Measurements from ENCODE around the gene THOC6.
"Not testable (repeated sequence)": the region's sequence is repeated elsewhere in the genome, so short reads cannot be mapped to it uniquely, and the experiment has no call there.

THOC6 gene

DNA sequence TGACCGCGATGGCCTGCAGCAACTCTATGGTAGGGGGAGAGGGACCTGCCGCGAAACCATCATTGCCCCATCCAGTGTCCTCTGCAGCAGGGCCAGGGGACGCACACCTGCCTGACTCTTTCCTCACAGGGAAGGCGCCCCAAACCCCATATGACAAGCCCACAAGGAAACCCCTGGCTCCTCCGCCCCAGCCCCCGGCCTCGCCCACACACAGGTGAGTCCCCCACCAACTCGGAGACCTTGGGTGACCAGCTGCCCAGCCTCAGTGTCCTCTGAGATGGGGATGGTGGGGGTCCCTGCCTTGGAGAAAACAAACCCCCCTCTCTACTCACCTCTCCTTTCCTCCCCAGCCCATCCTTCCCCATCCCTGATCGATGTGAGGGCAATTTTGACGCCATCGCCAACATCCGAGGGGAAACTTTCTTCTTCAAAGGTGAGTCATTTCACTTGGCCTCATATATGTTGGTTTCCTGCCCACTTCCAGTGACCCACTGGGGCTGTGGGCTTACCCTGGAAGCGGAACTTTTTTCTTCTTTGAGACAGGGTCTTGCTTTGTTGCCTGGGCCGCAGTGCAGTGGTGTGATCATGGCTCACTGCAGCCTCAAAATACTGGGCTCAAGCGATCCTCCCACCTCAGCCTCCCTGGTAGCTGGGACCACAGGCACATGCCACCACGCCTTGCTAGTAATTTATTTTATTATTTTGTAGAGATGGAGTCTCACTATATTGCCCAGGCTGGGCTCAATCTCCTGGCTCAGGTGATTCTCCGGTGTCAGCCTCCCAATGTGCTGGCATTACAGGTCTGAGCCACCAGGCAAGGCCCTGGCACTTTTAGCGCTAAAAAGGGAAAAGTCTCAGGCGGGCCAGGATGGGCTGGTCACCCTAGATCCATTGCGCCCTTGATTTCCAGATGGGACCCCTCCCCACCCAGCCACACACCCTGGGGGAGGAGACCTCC, 33.6 kb downstream of the THOC6 start:
- DNase-seq, result no peak

DNA sequence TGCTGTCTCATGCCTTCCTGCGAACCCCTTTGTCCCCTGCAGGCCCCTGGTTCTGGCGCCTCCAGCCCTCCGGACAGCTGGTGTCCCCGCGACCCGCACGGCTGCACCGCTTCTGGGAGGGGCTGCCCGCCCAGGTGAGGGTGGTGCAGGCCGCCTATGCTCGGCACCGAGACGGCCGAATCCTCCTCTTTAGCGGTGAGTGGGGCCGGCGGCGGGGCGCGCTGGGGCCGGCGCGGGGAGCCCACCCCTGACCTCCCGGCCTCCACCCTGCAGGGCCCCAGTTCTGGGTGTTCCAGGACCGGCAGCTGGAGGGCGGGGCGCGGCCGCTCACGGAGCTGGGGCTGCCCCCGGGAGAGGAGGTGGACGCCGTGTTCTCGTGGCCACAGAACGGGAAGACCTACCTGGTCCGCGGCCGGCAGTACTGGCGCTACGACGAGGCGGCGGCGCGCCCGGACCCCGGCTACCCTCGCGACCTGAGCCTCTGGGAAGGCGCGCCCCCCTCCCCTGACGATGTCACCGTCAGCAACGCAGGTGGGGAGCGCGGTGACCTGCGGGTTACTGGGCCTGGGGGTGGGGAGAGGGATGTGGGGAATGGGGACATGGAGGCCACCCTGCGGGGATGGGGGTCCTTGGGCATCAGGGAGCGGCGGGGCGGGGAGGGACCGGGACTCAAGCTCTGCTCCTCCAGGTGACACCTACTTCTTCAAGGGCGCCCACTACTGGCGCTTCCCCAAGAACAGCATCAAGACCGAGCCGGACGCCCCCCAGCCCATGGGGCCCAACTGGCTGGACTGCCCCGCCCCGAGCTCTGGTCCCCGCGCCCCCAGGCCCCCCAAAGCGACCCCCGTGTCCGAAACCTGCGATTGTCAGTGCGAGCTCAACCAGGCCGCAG, 34.5 kb downstream of the THOC6 start:
- DNase-seq, result no peak

DNA sequence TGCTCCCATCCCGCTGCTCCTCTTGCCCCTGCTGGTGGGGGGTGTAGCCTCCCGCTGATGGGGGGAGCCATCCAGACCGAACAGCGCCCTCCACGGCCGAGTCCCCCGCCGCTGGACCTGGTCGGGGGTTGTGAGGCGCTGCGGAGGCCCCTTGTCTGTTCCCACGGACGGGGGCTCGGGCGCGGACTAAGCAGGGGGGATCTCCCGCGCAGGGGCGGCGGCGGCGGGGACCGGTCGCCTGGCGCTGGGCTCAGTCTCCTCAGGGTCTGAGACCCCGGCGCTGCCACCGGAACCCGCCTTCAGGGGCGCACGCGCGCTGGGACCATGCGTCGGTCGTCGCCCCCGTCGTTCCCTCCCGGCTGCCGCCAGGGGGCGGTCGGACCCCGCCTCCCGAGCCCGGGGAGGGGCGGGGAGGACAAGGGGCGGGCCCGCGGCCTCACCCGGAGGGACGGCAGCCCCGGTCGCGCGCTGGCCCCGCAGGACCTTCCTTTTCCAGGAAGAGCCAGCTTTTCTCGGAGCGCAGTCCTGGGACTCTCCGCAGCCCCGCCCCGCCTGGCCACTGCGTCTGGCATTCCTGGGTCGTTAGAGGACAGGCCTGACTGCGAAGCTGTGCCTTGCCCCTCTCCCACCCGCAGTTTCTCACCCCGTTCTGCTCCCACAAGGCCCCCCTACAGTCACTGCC, 35.3 kb downstream of the THOC6 start:
- DNase-seq, result no peak

DNA sequence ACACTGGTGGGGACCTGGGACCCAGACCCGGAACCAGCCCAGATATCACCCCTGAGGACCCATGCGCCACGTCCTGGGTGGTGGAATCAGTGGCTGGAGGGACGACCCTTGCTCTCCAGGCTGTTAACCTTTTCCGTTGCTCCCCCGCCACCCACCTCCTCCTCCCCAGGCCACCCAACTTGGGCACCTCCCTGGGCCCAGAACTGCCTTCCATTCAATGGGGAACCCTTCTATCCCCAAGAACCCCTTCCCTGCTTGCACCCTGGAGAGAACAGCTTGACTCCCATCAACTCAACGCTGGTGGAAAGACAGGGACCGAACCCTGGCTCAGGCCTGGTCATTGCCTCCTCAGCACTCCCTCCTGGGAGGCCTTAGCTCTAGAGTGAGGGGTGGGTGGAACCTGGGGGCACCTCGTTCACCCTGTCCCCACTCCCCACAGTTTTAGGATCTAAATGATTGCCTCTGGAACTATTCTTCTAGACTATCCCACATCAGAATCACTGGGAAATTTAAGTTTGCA, 35.9 kb downstream of the THOC6 start:
- no peak for DNase-seq

DNA sequence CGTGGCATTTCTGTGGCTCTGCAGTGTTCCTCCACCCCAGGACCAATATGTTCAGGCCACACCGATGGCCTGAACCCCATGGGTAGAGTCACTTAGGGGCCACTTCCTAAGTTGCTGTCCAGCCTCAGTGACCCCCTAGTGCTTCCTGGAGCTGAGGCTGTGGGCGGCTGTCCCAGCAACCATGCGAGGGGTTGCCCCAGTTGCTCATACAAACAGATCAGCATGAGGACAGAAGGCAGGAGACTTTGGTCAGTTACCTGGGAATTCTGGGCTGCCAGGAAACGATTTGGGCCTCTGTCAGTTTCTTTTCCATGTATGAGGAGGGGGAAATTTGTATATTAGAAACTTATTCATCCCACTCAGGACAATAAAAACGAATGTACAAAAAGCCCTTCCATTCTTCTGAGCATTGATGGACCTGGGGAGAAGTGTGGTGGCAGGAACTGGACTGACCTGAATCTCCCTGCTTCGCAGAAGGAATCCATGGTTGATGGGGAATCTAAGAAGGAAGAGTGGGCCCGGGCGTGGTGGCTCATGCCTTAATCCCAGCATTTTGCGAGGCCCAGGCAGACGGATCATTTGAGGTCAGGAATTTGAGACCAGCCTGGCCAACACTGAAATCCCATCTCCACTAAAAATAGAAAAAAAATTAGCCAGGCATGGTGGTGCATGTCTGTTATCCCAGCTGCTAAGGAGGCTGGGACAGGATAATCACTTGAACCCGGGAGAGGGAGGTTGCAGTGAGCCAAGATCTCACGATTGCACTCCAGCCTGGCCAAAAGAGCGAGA, 36.7 kb downstream of the THOC6 start:
- no peak for DNase-seq

DNA sequence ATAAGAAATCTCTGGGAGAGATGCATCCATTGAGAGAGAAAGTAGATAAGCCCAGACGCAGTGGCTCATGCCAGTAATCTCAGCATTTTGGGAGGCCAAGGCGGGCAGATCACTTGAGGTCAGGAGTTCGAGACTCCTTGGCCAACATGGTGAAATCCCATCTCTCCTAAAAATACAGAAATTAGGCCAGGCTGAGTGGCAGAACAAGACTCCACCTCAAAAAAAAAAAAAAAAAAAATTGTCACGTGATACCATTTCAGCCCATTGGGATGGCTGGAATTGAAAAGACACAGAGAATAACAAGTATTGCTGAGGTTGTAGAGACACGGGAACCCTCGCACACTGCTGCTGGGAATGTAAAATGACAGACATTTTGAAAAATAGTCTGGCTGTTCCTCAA, 38.7 kb downstream of the THOC6 start:
- no peak for DNase-seq

DNA sequence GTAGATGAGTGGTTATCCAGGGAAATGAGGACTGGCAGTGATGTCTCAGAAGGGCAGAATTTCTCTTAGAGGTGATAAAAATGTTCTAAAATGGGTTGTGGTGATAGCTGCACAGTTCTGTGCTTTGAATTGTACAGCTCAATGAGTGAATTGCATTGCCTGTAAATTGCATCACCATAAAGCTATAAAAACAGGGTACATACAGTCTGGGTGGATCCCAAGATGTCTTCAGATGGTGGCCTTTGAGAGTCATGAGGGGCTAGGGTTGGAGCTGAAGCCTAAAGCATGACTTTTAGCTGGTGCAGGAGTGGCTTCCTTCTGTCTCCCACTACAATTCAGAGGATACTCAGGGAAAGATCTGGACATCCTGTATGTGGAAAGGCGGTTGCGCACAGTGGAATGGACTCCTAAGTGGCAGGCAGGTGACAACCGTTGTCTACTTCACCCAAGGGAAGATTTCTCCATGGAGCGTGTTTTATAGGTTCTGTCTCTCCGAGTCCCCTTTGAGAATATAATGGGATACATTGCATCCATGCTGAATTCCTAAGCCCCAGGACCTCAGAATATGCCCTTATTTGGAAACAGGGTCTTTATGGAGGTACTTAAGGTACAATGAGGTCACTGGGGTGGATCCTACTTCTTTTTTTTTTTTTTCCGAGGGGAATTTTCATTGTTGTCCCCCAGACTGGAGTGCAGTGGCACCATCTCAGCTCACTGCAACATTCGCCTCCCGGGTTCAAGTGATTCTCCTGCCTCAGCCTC, 40.0 kb downstream of the THOC6 start:
- DNase-seq, result no peak

DNA sequence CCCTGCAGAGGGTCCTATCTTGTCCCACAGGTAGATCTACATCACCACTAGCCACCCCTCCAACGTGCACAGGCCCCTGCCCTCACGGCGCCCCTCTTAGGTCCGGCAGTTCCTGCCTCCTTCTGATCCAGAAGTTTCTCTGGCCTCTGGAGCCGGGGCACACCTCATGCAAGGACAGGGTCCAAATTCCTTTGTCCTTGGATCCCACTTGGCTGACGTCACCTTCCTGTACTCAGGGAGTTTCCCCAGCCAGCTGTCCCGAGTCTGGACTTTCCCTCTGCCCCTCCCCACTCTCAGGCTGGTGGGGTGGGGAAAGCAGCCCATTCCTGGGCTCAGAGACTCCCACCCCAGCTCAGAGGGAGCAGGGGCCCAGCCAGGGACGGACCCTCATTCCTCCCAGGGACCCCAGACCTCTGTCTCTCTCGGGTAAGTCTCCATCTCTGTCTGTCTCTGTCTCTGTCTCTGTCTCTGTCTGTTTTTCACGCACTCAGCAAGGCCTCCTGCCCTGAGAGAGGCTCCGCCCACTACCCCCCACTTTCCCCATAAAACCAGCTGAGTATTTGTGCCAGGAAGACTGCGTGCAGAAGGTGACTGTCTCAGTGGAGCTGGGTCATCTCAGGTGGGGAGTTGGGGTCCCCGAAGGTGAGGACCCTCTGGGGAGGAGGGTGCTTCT, 41.4 kb downstream of the THOC6 start, which contains the start of gene IL32:
Gene IL32, plus strand, starts transcription at position 572 of the 673 bp plus-strand sequence. CDS start 172 bp downstream, outside the sequence.
- no peak for DNase-seq

DNA sequence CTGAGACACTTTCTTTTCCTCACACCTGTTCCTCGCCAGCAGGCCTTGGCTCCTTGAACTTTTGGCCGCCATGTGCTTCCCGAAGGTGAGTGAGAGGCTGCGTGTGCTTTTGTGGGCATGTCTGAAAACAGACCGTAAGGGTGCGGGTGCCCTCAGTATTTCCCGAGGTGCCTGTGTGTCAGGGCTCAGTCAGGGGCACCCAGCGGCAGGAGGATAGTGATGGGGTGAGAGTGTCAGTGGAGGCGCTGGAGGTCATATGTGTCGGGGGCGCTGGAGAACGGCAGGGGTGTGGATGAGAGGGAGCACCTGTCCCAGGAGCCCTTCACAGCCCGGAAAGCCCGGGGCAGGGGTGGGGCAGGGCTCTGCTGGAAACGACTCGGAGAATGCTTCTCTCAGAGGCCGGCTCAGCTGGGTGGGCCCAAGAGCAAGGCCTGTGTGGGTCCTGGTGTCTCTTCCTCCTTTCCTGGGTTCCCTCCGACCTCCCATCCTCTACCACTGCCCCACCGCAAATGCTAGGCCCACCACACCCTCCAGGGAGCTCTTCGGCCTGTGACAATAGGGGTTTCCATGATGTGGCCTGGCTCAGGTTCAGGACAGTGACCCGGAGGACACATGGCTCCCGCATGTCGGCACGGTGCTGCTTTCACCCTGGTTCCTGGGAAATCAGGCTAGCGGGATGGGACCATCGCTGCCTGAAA, 42.1 kb downstream of the THOC6 start:
- no peak for DNase-seq

DNA sequence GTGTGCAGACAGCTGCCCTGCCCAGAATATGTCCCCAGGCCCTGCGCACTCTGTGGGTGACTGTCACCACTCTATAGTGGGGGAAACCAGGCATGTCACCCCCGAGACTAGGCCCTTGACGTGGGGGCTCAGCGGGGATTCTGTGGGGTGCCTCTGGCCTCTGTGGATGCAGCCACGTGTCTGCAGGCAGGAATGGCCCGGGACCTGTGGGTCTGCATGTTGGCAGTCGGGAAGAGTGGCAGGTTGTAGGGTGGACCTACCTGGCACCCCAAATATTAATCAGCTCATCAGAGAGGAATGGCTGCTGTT, 42.6 kb downstream of the THOC6 start:
- no peak for DNase-seq

DNA sequence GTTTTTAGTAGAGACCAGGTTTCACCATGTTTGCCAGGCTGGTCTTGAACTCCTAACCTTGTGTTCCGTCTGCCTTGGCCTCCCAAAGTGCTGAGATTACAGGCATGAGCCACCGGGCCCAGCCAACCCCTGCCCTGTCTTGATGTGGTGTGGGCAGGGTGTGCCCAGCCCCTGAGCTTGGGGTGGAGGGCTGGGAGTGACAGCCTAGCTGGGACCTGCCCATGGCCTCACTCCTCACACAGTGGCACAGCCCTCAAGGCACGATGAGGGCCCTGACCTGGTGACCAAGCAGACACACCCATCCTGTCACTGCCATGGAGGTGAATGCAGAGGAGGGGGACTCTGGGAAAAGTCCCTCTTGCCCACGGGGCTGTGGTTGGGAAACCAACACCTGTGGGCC, 44.7 kb downstream of the THOC6 start:
- DNase-seq, result no peak

DNA sequence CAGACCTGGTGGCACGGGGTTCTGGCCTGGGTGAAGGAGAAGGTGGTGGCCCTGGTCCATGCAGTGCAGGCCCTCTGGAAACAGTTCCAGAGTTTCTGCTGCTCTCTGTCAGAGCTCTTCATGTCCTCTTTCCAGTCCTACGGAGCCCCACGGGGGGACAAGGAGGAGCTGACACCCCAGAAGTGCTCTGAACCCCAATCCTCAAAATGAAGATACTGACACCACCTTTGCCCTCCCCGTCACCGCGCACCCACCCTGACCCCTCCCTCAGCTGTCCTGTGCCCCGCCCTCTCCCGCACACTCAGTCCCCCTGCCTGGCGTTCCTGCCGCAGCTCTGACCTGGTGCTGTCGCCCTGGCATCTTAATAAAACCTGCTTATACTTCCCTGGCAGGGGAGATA, 45.3 kb downstream of the THOC6 start:
- DNase-seq, result not testable (repeated sequence)

DNA sequence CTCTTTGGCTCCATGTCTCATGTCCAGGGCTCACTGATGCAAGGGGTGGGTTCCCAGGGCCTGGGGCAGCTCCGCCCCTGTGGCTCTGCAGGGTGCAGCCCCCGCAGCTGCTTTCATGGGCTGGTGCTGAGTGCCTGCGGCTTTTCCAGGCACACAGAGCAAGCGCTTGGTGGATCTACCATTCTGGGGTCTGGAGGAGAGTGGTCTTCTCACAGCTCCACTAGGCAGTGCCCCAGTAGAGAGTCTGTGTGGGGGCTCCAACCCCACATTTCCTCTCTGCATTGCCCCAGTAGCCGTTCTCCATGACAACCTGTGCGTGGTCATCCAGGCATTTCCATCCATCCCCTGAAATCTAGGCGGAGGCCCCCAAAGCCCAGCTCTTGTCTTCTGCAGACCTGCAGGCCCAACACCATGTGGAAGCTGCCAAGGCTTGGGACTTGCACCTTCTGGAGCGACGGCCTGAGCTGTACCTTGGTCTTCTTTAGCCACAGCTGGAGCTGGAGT, 46.8 kb downstream of the THOC6 start:
- DNase-seq, result no peak

DNA sequence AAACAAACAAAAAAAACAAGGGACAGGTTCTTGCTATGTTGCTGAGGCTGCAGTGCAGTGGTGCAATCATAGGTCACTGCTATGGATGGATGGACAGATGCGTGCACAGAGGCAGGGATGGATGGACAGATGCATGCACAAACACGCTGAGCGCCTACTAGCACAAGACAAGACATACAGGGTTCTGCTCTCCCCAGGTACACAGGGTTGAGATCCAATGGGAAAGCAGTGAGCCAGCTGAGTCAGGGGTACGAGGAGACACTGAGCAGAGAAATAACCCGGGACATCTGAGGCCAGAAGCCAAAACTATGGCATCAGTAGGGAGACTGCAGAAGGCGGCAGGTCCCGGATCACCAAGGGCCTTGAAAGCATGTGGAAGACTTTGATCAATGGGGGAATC, 47.8 kb downstream of the THOC6 start:
- no peak for DNase-seq

DNA sequence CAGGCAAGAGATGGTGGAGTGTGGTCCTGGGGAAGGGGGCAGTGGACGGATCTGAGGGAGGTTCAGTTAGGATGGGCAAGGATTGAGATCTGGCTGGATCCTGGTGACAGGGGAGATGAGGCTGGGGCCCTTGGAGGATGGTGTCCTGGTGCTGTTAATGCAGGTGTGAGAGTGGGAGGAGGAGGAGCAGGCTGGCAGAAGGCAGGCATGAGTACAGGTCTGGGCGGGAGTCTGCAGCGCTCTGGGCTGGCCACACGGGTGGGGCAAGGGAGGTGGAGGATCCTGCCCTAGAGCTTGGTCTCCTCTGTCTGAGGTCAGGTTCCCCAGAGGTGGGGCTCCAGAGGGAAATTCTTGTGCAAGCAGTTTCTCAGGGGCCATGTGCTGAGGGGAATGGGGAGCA, 48.3 kb downstream of the THOC6 start:
- DNase-seq, result not testable (repeated sequence)

DNA sequence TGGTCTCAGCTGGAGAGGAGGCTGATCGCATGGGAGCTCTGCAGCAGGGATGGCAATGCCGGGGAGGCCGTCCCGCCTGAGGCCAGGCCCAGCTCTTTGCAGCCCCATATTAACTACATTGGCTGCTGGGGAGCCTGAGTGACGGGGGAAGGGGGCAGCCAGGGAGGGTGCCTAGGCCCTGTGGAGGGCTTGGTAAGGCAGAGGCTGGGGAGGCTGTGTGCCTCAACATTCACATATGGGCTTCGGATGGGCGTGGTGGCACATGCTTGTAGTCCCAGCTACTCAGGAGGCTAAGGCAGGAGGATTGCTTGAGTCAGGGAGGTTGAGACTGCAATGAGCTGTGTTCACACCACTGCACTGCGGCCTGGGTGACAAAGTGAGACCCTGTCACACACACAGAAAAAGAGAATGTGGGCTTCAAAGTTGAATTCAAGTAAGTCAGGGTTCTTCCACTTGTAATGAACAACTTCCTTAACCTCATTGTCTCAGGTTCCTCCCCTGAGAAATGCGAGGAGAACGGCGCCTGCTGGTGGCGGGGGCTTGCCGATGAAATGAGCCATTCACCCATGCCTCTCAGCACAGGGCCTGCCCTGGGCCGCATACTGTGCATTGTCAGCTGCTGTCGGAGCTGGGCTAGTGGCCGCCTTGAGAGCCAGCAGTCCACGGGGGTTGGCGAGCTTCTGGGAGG, 48.9 kb downstream of the THOC6 start:
- not testable (repeated sequence) for DNase-seq

DNA sequence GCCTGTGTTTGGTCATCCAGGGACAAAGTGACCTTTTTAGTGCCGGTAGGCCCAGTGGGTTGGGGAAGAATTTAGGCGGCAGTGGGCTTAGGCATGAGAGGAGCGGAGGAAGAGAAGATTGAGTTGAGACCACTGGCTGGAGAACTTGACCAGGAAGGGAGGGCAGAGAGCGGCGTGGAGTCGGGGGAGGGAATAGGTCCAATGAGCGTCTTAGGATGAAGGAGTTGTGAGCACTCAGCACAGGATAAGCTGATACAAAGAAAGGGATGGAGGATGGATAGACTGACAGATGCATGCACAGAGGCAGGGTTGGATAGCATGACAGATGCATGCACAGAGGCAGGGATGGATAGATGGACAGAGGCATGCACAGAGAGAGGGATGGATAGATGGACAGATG, 49.6 kb downstream of the THOC6 start:
- DNase-seq, result no peak

DNA sequence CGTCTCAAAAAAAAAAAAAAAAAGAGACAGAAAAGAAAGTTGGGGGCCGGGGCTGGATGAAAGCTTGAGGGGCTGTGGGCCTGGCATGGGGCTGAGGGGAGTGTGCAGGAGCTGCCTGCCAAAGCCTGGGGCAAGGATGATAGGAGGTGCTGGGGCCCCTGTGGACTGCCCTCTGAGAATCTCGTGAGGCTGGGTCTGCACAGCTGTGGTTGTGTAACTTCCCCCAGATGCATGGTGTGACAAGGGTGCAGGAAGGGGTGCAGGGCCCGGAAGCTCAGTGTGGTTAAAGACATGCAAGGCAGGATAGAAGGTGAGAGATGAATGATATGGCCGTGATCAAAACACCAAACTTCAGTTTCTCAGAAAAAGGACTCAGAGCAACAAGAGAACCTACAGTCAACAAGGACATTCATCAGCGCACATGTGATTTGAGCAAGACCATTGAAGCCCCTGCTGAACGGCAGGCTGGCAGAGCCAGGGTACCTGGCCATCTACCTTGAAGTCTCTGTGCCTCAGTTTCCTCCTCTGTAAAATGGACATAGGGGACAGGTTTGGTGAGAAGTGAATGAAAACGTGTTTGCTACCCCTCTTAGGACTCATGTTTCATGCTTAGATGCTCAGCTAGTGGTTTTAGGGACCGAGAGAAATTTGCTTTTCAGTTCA, 51.2 kb downstream of the THOC6 start:
- no peak for DNase-seq

DNA sequence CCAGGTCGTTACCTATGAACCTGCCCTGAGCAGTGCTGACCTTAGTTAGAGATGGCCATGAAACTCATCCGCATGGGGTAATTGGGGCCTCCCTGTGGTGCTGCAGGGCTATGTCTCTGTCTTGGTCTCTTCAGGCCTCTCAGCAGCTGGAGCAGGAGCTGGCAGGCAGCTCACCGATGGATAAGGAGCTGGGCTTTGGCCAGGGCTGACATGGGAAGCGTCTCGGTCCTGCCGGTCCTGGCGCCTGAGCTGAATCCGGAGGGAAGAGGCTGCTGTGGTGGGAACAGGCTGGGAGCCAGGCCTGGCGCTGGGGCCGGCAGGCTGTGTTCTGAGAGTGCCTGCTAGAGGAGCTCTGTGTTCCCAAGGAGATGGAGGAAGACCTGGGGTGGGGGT, 51.7 kb downstream of the THOC6 start:
- no peak for DNase-seq
